HEK293 (cell line): ENCODE measurements around the gene AP2A1.
A peak's percentile ranks its signal among the peaks of the same experiment; 100 is the strongest.

Experiments used
- CTCF ChIA-PET: fragments of 350-600 bp; formaldehyde crosslinking; extraction: SDS; loops from one replicate; lab custom pipeline; 2021; ENCODE audit warnings: antibody characterized with exemption; lab: Yijun Ruan, JAX
- POLR2A ChIA-PET: fragments of 300-600 bp; formaldehyde crosslinking; extraction: SDS; loops from one replicate; lab custom pipeline; 2020; ENCODE audit warnings: antibody characterized with exemption, inconsistent platforms; lab: Yijun Ruan, JAX
- H3K27ac ChIP-seq: fragments of 200-500 bp; sonication (Bioruptor generic); 2 replicates; pipeline ENCODE4 v1.5.1; 2014; ENCODE audit warnings: low read depth, low read length, control low read depth, inconsistent platforms; ENCODE audit errors: extremely low read depth
- H3K36me3 ChIP-seq, 2 experiments: fragments of 200-500 bp in 1 of 2; sonication (Bioruptor generic) in 1 of 2; 1 replicate in 1 of 2; 2 replicates in 1 of 2; pipeline ENCODE4 v1.5.1; 2014 to 2017; ENCODE audit warnings: inconsistent platforms in 2 of 2, low read length in 2 of 2; ENCODE audit not compliant: control insufficient read depth in 2 of 2, insufficient read depth in 1 of 2
- H3K4me1 ChIP-seq: fragments of 200-500 bp; sonication (Bioruptor generic); 2 replicates; pipeline ENCODE4 v1.5.1; 2014; ENCODE audit warnings: mild to moderate bottlenecking, low read length, inconsistent platforms; ENCODE audit not compliant: control insufficient read depth, insufficient read depth
- H3K4me3 ChIP-seq: 2 replicates; pipeline ENCODE4 v1.5.1; 2011; ENCODE audit warnings: low read depth, mild to moderate bottlenecking, control low read depth, low read length, moderate library complexity
- H3K9me3 ChIP-seq: fragments of 200-500 bp; sonication (Bioruptor generic); 2 replicates; pipeline ENCODE4 v1.5.1; 2014; ENCODE audit warnings: low read depth, low read length, inconsistent platforms; ENCODE audit not compliant: control insufficient read depth, insufficient read depth
- ATF2 ChIP-seq: fragments of 450-650 bp; formaldehyde crosslinking; IDR thresholded peaks from 2 replicates; pipeline ENCODE4 v1.5.1; 2016; ENCODE audit warnings: missing biosample characterization, missing genetic modification characterization, low read depth
- EGR2 ChIP-seq: fragments of 450-650 bp; formaldehyde crosslinking; IDR thresholded peaks from 2 replicates; pipeline ENCODE4 v1.5.1; 2016; ENCODE audit warnings: low read depth, missing biosample characterization, missing genetic modification characterization
- GLIS1 ChIP-seq: fragments of 450-650 bp; formaldehyde crosslinking; IDR thresholded peaks from 2 replicates; pipeline ENCODE4 v1.5.1; 2016; ENCODE audit warnings: missing biosample characterization, missing genetic modification characterization
- GLIS2 ChIP-seq: fragments of 450-650 bp; formaldehyde crosslinking; IDR thresholded peaks from 2 replicates; pipeline ENCODE4 v1.5.1; 2016; ENCODE audit warnings: missing biosample characterization, missing genetic modification characterization
- SETDB1 ChIP-seq: IDR thresholded peaks from one replicate; pipeline ENCODE4 v1.6.1; 2017; ENCODE audit warnings: mild to moderate bottlenecking, low read length, moderate library complexity, mixed read lengths; ENCODE audit not compliant: insufficient read length
- ZBTB20 ChIP-seq: fragments of 450-650 bp; formaldehyde crosslinking; IDR thresholded peaks from 2 replicates; pipeline ENCODE4 v1.5.1; 2016; ENCODE audit warnings: missing biosample characterization, missing genetic modification characterization
- ZIC2 ChIP-seq: fragments of 450-650 bp; formaldehyde crosslinking; IDR thresholded peaks from 2 replicates; pipeline ENCODE4 v1.5.1; 2016; ENCODE audit warnings: missing biosample characterization, missing genetic modification characterization
- ZNF10 ChIP-seq: fragments of 450-650 bp; formaldehyde crosslinking; IDR thresholded peaks from 2 replicates; pipeline ENCODE4 v1.5.1; 2017; ENCODE audit warnings: missing biosample characterization, missing genetic modification characterization
- ZNF18 ChIP-seq: fragments of 450-650 bp; formaldehyde crosslinking; IDR thresholded peaks from 2 replicates; pipeline ENCODE4 v1.5.1; 2016; ENCODE audit warnings: missing biosample characterization, missing genetic modification characterization
- ZNF211 ChIP-seq: fragments of 450-650 bp; formaldehyde crosslinking; IDR thresholded peaks from 2 replicates; pipeline ENCODE4 v1.5.1; 2016; ENCODE audit warnings: low read depth, missing biosample characterization, missing genetic modification characterization
- ZNF223 ChIP-seq: fragments of 450-650 bp; formaldehyde crosslinking; IDR thresholded peaks from 2 replicates; pipeline ENCODE4 v1.5.1; 2016; ENCODE audit warnings: missing biosample characterization, missing genetic modification characterization
- ZNF24 ChIP-seq: fragments of 450-650 bp; formaldehyde crosslinking; IDR thresholded peaks from 2 replicates; pipeline ENCODE4 v1.5.1; 2016; ENCODE audit warnings: missing biosample characterization, missing genetic modification characterization
- ZNF341 ChIP-seq: fragments of 450-650 bp; formaldehyde crosslinking; IDR thresholded peaks from 2 replicates; pipeline ENCODE4; 2016; ENCODE audit warnings: low read depth, missing biosample characterization, missing genetic modification characterization
- ZNF366 ChIP-seq: fragments of 450-650 bp; formaldehyde crosslinking; conservative IDR thresholded peaks from 2 replicates; pipeline ENCODE4 v1.5.1; 2016; ENCODE audit warnings: missing biosample characterization, missing genetic modification characterization
- ZNF558 ChIP-seq: fragments of 450-650 bp; formaldehyde crosslinking; IDR thresholded peaks from 2 replicates; pipeline ENCODE4 v1.5.1; 2016; ENCODE audit warnings: missing biosample characterization, missing genetic modification characterization
- ZNF624 ChIP-seq: fragments of 450-650 bp; formaldehyde crosslinking; IDR thresholded peaks from 2 replicates; pipeline ENCODE4 v1.5.1; 2017; ENCODE audit warnings: missing biosample characterization, missing genetic modification characterization
- ZNF843 ChIP-seq: fragments of 450-650 bp; formaldehyde crosslinking; IDR thresholded peaks from 2 replicates; pipeline ENCODE4 v1.5.1; 2016; ENCODE audit warnings: missing biosample characterization, missing genetic modification characterization
- TF ChIP-seq, protein P1 (sequence below): fragments of 450-650 bp; formaldehyde crosslinking; IDR thresholded peaks from 2 replicates; pipeline ENCODE4 v1.5.1; 2016; ENCODE audit warnings: missing biosample characterization, missing genetic modification characterization
- TF ChIP-seq, protein P2 (sequence below): sonication (generic); formaldehyde crosslinking; IDR thresholded peaks from 2 replicates; pipeline ENCODE4 v1.8.1; 2022; ENCODE audit warnings: mild to moderate bottlenecking, moderate library complexity, missing genetic modification reagents

AP2A1 gene

DNA sequence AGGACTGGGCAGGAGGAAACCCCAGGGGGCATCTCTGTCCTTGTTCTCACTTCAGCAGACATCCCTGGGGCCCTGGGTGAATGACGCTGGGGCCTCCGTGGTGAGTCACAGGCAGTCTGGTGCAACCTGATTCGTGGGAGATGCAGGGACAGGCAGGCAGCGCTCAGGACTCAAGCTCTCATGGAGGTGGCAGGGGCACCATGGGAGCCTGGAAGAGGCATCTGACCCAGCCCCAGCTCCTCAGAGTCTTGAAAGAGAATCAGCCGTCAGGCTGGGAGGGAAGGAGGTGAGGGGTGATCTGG lies 70.2 kb downstream of the AP2A1 start:
- CTCF ChIA-PET, result no interaction called here
- Histone ChIP-seq H3K9me3 (no peaks in the 10 kb centered on the region), H3K4me3 (no peak overlapping the region), H3K4me1 (no peaks in the 10 kb centered on the region), H3K27ac (no peak overlapping the region), H3K36me3 (peaks cover 10 to 91% of the 10 kb centered on the region in 2 experiments)
- POLR2A ChIA-PET, result interaction anchor here (1.2 to 1.4 kb wide), 3 partner anchors 11 to 28 kb away, joined by 3 to 7 read pairs (median 4); partner anchors contain the start of gene PTOV1
- TF ChIP-seq GLIS1 (peak; percentile 57), GLIS2 (tag by site-specific recombination) (peak; percentile 16; the same call in 1 of the 2 replicates)
- TF ChIP-seq, protein P1, sequence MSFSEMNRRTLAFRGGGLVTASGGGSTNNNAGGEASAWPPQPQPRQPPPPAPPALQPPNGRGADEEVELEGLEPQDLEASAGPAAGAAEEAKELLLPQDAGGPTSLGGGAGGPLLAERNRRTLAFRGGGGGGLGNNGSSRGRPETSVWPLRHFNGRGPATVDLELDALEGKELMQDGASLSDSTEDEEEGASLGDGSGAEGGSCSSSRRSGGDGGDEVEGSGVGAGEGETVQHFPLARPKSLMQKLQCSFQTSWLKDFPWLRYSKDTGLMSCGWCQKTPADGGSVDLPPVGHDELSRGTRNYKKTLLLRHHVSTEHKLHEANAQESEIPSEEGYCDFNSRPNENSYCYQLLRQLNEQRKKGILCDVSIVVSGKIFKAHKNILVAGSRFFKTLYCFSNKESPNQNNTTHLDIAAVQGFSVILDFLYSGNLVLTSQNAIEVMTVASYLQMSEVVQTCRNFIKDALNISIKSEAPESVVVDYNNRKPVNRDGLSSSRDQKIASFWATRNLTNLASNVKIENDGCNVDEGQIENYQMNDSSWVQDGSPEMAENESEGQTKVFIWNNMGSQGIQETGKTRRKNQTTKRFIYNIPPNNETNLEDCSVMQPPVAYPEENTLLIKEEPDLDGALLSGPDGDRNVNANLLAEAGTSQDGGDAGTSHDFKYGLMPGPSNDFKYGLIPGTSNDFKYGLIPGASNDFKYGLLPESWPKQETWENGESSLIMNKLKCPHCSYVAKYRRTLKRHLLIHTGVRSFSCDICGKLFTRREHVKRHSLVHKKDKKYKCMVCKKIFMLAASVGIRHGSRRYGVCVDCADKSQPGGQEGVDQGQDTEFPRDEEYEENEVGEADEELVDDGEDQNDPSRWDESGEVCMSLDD (tag by site-specific recombination), result no peak

DNA sequence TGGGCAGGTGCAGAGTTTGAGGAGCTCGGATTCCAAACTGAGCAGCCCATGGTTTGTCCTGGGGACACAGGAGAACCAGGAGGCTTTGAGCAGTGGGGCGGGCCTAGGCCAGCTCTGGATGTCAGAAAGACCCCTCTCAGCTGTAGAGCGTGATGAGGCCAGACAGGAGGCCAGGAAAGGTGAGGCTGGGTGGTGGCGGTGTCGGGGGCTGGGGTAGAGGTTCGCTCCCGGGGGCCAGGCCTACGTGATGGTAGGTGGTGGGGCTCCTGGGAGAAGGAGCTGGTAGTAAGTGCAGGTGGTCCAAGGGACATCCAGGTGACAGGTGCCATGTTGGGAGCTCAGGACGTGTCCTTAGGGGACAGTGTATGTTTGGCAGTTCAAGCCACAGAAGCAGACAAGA lies 70.6 kb downstream of the AP2A1 start:
- Histone ChIP-seq H3K4me1 (no peaks in the 10 kb centered on the region), H3K4me3 (no peak overlapping the region), H3K27ac (no peak overlapping the region), H3K9me3 (no peaks in the 10 kb centered on the region), H3K36me3 (peaks cover 10 to 88% of the 10 kb centered on the region in 2 experiments)
- ChIA-PET POLR2A (interaction anchor here (1.2 to 1.4 kb wide), 3 partner anchors 11 to 28 kb away, joined by 3 to 7 read pairs (median 4); partner anchors contain the start of gene PTOV1), CTCF (no interaction called here)
- TF ChIP-seq ZNF18 (no peak), ATF2 (tag by site-specific recombination) (no peak)

DNA sequence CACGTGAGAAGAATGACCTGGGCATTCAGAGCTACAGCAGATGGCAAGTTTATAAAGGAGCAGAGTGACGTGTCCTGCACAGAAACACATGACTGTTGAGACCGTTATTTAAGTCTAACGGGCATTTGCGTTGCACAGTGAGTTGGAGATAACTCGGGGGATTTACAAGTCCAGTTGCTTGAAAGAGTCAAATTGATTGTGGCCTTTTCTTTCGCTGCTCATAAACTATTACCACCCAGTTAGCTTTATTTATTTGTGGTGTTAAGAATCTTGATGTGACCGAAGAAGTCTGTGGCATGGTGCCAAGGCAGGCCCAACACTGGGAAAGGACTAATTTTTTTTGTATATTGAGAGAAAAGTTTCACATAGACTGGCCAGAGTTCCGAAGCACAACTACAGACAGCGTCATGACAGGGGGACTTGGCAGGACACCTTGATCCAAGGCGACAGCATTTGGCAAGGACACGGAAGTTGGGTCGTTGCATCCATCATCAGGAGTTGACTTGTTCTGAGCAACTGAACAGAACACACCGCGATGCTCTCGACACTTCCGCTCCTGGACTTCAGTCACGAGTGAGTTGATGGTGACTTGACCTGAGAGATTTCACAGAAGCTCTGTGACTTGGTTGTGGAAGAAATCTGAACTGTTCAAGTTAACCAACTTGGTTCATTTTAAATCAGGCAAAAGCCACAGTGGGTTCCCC lies 72.2 kb downstream of the AP2A1 start:
- ChIA-PET POLR2A (interaction anchor here (0.8 kb wide), 1 partner anchor 9 kb away, joined by 5 read pairs; no protein-coding TSS in a partner anchor), CTCF (no interaction called here)
- Histone ChIP-seq H3K9me3 (no peaks in the 10 kb centered on the region), H3K4me1 (no peaks in the 10 kb centered on the region), H3K4me3 (no peak overlapping the region), H3K36me3 (peaks cover 6 to 72% of the 10 kb centered on the region in 2 experiments), H3K27ac (no peak overlapping the region)
- TF ChIP-seq ZNF211 (tag by site-specific recombination) (no peak), ZNF341 (tag by site-specific recombination) (no peak), ZNF558 (tag by site-specific recombination) (no peak), ZNF10 (tag by site-specific recombination) (no peak)
- TF ChIP-seq, all 188 proteins: peak for 0

GRCh38 chr19:49839713-49840112 lies 72.9 kb downstream of the AP2A1 start:
- Histone ChIP-seq H3K9me3 (no peaks in the 10 kb centered on the region), H3K36me3 (peaks cover 6 to 66% of the 10 kb centered on the region in 2 experiments), H3K4me1 (no peaks in the 10 kb centered on the region), H3K27ac (no peak overlapping the region; the same call in 1 of the 2 replicates), H3K4me3 (no peak overlapping the region)
- CTCF ChIA-PET, result interaction anchor here (0.6 kb wide), 1 partner anchor 448 kb away, joined by 5 read pairs; no protein-coding TSS in a partner anchor
- POLR2A ChIA-PET, result interaction anchor here (1.0 kb wide), 1 partner anchor 11 kb away, joined by 3 read pairs; no protein-coding TSS in a partner anchor
- no peak for TF ChIP-seq EGR2 (tag by site-specific recombination)
- TF ChIP-seq ZNF843, result no peak
- TF ChIP-seq ZNF24 (tag by site-specific recombination), result no peak
- no peak for TF ChIP-seq ZBTB20
- no peak for TF ChIP-seq ZIC2 (tag by site-specific recombination)
- no peak for TF ChIP-seq ZNF366
- TF ChIP-seq, protein P2, sequence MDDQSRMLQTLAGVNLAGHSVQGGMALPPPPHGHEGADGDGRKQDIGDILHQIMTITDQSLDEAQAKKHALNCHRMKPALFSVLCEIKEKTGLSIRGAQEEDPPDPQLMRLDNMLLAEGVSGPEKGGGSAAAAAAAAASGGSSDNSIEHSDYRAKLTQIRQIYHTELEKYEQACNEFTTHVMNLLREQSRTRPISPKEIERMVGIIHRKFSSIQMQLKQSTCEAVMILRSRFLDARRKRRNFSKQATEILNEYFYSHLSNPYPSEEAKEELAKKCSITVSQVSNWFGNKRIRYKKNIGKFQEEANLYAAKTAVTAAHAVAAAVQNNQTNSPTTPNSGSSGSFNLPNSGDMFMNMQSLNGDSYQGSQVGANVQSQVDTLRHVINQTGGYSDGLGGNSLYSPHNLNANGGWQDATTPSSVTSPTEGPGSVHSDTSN, result no peak
- TF ChIP-seq SETDB1, result no peak
- no peak for TF ChIP-seq ZNF223 (tag by site-specific recombination)
- TF ChIP-seq ZNF624 (tag by site-specific recombination), result no peak
